Mucosa of stomach (tissue), 1 donor: ENCODE data around the gene RHOA.
"Not testable (repeated sequence)": the region's sequence is repeated elsewhere in the genome, so short reads cannot be mapped to it uniquely, and the experiment has no call there.

Experiments
- H3K27me3 ChIP-seq: one replicate; pipeline ENCODE4 v1.7.0; 2013; ENCODE audit warnings: mild to moderate bottlenecking, low read length; ENCODE audit not compliant: control insufficient read depth, insufficient read depth
- H3K36me3 ChIP-seq: one replicate; pipeline ENCODE4 v1.7.0; 2013; ENCODE audit warnings: low read length; ENCODE audit not compliant: control insufficient read depth, insufficient read depth
- H3K4me1 ChIP-seq: one replicate; pipeline ENCODE4 v1.7.0; 2013; ENCODE audit warnings: mild to moderate bottlenecking, low read length; ENCODE audit not compliant: control insufficient read depth, insufficient read depth
- H3K4me3 ChIP-seq: one replicate; pipeline ENCODE4 v1.7.0; 2013; ENCODE audit warnings: low read length
- H3K9ac ChIP-seq: one replicate; pipeline ENCODE4 v1.7.0; 2013; ENCODE audit warnings: mild to moderate bottlenecking, low read length, moderate library complexity
- H3K9me3 ChIP-seq: one replicate; pipeline ENCODE4 v1.7.0; 2013; ENCODE audit warnings: mild to moderate bottlenecking, low read length, moderate library complexity; ENCODE audit not compliant: control insufficient read depth
- donor health status: Pancreatic carcinoma.

The RHOA gene

DNA sequence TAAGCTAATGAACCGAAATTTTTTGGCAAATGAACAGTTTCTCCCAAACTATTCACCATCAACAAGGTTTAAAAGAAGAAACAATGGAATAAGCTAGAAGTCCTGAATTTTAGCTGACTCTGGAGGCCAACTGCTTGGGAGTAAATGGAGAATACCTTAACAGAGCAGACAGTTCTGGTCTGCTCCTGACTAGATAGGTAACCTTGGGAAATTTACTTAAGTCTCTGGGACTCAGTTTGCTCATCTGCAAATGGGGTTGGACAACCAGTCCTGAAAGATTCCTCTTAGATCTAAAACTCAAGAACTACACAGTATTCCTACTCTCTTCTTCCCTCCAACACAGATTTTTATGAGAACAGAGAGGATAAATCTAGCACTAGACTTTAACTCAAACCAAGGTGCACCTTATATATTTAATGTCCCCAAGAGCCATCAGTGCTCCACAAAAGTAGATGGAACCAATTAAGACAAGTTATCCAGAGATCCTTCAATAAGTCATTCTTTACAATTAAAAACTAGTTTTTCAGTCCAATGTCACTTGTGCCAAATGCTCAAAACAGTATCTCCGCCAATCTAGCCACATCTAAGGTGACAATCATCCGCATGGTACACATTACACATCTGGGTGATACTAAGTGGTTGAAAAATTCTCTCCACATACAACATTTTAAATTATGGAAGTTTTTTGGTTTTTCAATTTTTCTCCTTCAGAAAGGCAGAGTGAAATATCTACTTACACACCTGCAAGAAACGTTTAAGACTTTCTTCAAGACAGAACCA lies 1.5 kb downstream of the RHOA start:
- Histone ChIP-seq H3K4me3 (peak overlapping the region; percentile 46), H3K9ac (peak overlapping the region; percentile 61), H3K4me1 (peaks cover 39% of the 10 kb centered on the region), H3K9me3 (no peaks in the 10 kb centered on the region), H3K36me3 (no peaks in the 10 kb centered on the region), H3K27me3 (no peaks in the 10 kb centered on the region)

DNA sequence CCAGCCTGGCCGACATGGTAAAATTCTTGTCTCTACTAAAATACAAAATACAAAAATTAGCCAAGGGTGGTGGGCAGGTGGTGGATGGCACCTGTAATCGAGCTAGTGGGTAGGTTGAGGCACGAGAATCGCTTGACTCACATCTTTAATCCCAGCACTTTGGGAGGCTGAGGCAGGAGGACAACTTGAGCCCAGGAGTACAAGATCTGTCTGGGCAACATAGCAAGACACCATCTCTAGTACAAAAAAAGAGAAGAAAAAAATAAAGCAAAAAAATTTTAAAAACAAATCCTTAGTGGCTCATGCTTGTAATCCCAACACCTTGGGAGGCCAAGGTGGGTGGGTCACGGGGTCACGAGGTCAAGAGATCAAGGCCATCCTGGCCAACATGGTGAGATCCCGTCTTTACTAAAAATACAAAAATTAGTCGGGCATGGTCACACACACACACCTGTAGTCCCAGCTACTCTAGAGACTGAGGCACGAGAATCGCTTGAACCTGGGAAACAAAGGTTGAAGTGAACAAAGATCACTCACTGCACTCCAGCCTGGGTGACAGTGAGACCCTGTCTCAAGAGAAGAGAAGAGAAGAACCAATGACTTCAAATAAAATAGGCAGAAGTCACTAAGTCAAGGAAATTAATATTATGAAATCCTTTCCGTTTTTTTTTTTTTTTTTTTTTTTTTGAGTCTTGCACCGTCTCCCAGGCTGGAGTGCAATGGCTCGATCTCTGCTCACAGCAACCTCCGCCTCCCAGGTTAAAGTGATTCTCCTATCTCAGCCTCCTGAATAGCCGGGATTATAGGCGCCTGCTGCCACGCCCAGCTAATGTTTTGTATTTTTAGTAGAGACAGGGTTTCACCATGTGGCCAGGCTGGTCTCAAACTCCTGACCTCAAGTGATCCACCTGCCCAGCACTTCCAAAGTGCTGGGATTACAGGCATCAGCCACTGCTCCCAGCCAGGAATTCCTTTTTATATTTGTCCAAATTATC lies 4.9 kb downstream of the RHOA start:
- H3K27me3 ChIP-seq: no peaks in the 10 kb centered on the region
- H3K9ac ChIP-seq: no peak overlapping the region
- H3K4me3 ChIP-seq: no peak overlapping the region
- peaks cover 37% of the 10 kb centered on the region for H3K4me1 ChIP-seq
- H3K9me3 ChIP-seq: no peaks in the 10 kb centered on the region
- H3K36me3 ChIP-seq: peaks cover under 1% of the 10 kb centered on the region

DNA sequence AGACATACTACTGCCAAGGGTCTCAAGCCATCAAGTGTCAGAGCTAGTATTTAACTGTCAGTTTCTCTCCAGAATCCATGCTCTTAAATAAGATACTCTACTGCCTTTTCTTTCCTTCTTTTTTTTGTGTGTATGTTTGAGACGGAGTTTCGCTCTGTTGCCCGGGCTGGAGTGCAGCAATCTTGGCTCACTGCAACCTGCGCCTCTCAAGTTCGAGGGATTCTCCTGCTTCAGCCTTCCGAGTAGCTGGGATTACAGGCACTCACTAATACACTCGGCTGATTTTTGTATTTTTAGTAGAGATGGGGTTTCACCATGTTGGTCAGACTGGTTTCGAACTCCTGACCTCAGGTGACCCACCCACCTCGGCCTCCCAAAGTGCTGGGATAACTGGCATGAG lies 6.2 kb downstream of the RHOA start:
- not testable (repeated sequence) for H3K4me3 ChIP-seq, H3K27me3 ChIP-seq, H3K9ac ChIP-seq, H3K9me3 ChIP-seq, H3K36me3 ChIP-seq
- peaks cover 37% of the 10 kb centered on the region for H3K4me1 ChIP-seq

DNA sequence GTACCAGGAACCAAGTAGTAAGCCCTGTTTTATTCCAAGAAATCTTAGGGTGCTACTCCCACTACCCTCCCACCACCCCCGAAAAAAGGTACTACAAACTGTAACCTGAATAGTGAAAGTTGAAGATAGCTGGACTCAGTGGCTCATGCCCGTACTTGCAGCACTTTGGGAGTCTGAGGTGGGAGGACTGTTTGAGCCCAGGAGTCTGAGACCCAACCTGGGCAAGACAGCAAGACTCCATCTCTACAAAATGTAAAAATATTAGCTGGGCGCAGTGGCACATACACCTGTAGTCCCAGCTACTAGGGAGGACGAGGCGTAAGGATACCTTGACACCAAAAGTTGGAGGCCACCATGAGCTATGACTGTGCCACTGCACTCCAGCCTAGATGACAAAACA lies 7.9 kb downstream of the RHOA start:
- no peaks in the 10 kb centered on the region for H3K27me3 ChIP-seq
- peaks cover 30% of the 10 kb centered on the region for H3K4me1 ChIP-seq
- no peaks in the 10 kb centered on the region for H3K9me3 ChIP-seq
- peaks cover 4% of the 10 kb centered on the region for H3K36me3 ChIP-seq
- no peak overlapping the region for H3K9ac ChIP-seq
- no peak overlapping the region for H3K4me3 ChIP-seq

DNA sequence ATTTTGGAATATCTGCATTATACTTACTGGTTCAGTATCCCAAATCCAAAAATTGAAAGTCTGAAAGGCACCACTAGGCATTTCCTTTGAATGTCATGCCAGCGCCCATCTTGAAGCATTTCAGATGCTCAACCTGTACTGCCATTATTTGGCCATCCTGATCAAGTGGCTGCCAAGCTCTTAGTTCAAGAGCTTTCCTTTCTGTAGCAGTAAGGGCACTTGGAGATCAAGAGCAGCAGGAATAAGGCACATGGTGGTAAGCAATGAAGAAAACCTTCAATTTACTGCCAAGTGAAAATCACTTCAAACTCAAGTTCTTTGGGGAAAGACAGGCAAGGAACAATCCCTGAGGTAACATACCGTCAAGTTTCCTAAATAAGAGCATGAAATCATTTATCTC lies 10.0 kb downstream of the RHOA start:
- H3K36me3 ChIP-seq: peaks cover 4% of the 10 kb centered on the region

DNA sequence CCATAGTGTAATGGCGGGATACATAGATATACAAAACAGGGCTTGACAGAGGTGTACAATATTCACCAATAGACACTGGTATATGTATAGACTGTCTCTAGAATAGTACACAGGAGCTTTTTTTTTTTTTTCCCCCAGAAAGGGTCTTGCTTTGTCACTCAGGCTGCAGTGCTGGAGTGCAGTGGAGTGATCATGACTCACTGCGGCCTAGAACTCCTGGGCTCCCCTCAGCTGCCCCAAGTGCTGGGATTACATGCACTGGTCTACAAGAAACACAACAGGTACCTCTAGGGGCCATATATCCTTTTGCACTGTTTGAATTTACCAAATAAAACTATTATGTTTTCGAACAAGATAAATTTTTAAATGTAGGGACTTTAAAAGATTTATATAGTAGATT lies 12.3 kb downstream of the RHOA start:
- Histone ChIP-seq H3K36me3 (peaks cover 4% of the 10 kb centered on the region), H3K4me3 (no peak overlapping the region), H3K4me1 (peaks cover 13% of the 10 kb centered on the region), H3K9ac (no peak overlapping the region), H3K9me3 (no peaks in the 10 kb centered on the region), H3K27me3 (no peaks in the 10 kb centered on the region)

More for the DNA sequence above, 10.0 kb downstream of the RHOA start:
- Histone ChIP-seq H3K4me3 (no peak overlapping the region), H3K9me3 (no peaks in the 10 kb centered on the region), H3K27me3 (no peaks in the 10 kb centered on the region), H3K4me1 (peaks cover 23% of the 10 kb centered on the region), H3K9ac (no peak overlapping the region)

DNA sequence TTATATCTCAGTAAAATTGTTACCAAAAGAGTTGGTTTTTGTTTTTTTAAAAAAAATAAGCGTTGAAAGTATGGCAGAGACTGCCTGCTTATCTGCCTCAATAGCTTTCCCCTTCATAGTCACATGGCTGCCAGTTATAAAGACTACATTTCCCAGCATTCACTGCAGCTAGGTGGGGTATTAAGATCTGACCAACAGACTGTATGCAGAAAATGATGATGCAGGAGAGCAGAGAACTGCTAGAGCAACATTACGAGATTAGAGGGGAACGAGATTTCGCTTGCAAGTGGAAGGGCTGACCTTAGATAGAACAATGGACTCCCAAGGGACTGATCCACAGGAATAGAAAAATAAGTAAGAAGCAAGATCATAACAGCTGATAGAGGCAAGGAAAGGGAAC lies 14.3 kb downstream of the RHOA start:
- peaks cover 4% of the 10 kb centered on the region for H3K4me1 ChIP-seq
- H3K9ac ChIP-seq: no peak overlapping the region
- H3K27me3 ChIP-seq: no peaks in the 10 kb centered on the region
- no peak overlapping the region for H3K4me3 ChIP-seq
- H3K36me3 ChIP-seq: peaks cover 4% of the 10 kb centered on the region
- no peaks in the 10 kb centered on the region for H3K9me3 ChIP-seq

DNA sequence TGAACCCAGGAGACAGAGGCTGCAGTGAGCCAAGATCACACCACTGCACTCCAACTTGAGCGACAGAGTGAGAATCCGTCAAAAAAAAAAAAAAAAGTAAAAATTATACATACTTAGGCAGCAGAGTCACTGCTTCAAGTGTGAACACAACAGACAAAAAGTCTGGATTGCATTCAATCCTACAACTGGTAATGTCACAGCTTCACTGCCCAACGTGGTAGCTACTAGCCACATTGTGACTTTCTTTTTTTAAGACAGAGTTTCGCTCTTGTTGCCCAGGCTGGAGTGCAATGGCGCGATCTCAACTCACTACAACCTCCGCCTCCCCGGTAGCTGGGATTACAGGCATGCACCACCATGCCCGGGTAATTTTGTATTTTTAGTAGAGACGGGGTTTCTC lies 20.5 kb downstream of the RHOA start:
- not testable (repeated sequence) for H3K36me3 ChIP-seq, H3K4me1 ChIP-seq, H3K27me3 ChIP-seq, H3K4me3 ChIP-seq, H3K9ac ChIP-seq, H3K9me3 ChIP-seq

DNA sequence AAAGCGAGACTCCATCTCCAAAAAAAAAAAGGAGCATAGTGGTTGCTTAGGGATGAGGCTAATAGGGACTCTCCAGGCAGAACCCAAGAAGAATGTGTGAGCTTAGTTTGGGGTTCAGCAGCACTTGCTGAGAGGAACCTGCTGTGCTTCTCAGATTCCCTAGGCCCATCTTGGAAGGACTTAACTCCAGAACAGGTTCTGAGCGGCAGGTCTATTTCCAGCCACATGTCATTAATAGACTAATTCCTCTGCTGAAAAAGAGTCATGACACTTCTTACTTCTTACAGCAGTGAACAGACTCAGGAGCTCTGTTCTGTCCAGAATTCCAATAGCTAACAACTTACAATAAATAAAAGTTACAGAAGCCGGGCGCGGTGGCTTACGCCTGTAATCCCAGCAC lies 22.5 kb downstream of the RHOA start:
- Histone ChIP-seq H3K4me1 (no peaks in the 10 kb centered on the region), H3K27me3 (no peaks in the 10 kb centered on the region), H3K9ac (no peak overlapping the region), H3K9me3 (no peaks in the 10 kb centered on the region), H3K36me3 (no peaks in the 10 kb centered on the region), H3K4me3 (no peak overlapping the region)

DNA sequence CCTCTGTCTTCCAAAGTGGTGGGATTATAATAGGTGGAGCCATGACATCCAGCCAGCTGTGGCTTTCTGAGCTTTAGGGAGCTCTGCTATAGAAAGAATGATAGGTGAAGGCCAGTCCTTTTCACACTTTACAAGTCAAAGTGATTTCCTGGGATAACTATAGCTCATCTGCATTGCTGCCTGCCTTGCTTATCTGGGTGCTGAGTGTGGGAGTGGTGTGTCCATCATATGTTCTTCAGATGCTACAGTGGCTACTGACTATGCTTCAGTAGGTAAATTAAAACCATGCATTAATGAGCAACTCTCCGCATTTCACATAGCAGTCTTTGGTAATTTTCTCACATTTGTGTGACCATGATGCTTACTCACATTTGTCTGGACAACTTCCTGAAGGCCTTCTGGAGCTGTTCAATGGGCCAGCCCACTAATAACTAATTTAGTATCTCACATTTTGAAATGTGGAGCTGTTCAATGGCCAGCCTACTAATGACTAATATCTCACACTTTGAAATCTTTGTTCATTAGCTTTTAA lies 23.4 kb downstream of the RHOA start:
- Histone ChIP-seq H3K4me1 (peaks cover 8% of the 10 kb centered on the region), H3K36me3 (no peaks in the 10 kb centered on the region), H3K9me3 (no peaks in the 10 kb centered on the region), H3K27me3 (no peaks in the 10 kb centered on the region), H3K9ac (no peak overlapping the region), H3K4me3 (no peak overlapping the region)

DNA sequence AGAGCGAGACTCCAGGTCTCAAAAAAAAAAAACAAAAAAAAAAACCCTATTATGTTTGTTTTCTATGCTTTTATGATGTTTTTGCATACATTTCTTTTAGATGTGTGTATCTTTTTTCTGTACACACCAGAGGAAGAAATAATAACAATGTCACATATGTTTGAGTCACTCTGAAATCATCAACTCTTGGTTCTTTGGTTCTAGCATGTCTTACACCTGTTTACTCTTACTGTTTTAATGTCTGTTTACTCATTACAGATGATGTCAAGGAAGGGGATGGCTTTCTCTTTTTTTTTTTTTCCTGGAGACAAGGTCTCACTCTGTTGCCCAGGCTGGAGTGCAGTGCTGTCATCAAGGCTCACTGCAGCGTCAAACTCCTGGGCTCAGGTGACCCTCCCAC lies 24.1 kb downstream of the RHOA start:
- no peaks in the 10 kb centered on the region for H3K9me3 ChIP-seq
- H3K36me3 ChIP-seq: no peaks in the 10 kb centered on the region
- no peak overlapping the region for H3K4me3 ChIP-seq
- no peaks in the 10 kb centered on the region for H3K27me3 ChIP-seq
- no peak overlapping the region for H3K9ac ChIP-seq
- peaks cover 9% of the 10 kb centered on the region for H3K4me1 ChIP-seq
